Retinal pigment epithelial cell (primary cell): ENCODE results near the gene PTPRD.

Source experiments
- DNase-seq: peaks from one replicate; pipeline ENCODE4 v3.0.0-alpha.2; 2010; ENCODE audit warnings: low read depth
- H3K4me3 ChIP-seq: 2 replicates; pipeline ENCODE4 v1.5.1; 2011; ENCODE audit warnings: mild to moderate bottlenecking, low read length, control low read depth, moderate library complexity
- TF ChIP-seq, protein P1 (sequence below): conservative IDR thresholded peaks from 2 replicates; pipeline ENCODE4 v1.5.1; 2011; ENCODE audit warnings: low read depth, low read length, control low read depth, inconsistent platforms

Gene PTPRD

DNA sequence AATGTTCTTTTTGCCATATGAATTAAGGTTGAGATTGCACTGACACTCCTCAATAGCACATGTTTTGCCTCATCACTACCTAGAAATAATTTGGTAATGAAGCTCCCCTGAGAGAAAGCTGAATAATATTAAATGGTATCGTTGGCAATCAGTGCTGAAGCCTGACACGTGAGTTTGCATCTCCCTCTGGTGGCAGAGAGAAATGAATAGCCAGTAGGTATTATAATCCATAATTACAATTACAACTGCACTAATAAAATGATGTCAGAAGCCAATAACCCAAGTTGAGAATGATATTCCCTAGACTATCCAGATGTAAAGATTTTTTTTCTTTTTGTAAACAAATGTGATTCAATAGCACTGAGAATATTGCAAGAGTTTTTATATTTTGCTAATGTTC lies 700.3 kb downstream of the PTPRD start:
- no peak overlapping the region for H3K4me3 ChIP-seq
- DNase-seq: no peak
- TF ChIP-seq, protein P1, sequence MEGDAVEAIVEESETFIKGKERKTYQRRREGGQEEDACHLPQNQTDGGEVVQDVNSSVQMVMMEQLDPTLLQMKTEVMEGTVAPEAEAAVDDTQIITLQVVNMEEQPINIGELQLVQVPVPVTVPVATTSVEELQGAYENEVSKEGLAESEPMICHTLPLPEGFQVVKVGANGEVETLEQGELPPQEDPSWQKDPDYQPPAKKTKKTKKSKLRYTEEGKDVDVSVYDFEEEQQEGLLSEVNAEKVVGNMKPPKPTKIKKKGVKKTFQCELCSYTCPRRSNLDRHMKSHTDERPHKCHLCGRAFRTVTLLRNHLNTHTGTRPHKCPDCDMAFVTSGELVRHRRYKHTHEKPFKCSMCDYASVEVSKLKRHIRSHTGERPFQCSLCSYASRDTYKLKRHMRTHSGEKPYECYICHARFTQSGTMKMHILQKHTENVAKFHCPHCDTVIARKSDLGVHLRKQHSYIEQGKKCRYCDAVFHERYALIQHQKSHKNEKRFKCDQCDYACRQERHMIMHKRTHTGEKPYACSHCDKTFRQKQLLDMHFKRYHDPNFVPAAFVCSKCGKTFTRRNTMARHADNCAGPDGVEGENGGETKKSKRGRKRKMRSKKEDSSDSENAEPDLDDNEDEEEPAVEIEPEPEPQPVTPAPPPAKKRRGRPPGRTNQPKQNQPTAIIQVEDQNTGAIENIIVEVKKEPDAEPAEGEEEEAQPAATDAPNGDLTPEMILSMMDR: peak; percentile 70

DNA sequence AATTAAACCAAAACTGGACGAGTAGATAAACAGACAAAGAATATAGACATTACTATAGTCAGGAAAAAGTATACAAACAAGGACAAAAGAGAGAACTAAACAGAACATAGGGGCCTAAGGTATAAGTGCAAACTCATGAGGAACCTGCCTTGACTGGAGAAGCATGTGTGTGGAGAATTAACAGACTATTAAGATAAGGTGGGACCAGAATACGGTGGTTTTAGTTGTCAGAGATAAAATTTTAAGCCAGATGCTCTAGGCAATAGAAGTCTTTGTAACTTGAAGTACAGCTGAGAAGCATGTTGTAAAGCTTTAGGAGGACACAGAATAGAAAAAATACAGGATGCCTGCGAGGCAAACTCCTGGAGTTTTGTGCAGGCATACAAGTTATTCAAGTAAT lies 707.1 kb downstream of the PTPRD start:
- TF ChIP-seq, protein P1: no peak
- no peak overlapping the region for H3K4me3 ChIP-seq
- DNase-seq: no peak

DNA sequence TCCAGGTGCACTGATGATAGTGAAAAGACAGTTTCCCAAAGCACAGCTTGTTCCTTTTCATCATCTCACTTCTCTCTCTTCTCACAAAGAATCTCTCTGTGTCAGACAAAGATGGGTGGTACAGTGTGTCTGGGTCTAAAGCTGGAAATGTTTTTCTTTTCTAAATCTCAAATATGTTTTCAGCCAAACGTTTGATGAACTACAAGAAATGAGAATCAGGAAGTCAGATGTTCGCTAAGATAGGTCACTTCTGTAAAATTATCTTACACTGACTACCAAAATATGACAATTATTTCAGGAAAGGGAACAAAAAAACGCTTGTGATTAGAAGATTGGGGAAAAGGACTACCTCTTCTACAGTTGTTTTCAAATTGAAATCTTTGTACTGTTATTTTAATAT lies 708.8 kb downstream of the PTPRD start:
- TF ChIP-seq, protein P1: no peak
- DNase-seq: no peak

DNA sequence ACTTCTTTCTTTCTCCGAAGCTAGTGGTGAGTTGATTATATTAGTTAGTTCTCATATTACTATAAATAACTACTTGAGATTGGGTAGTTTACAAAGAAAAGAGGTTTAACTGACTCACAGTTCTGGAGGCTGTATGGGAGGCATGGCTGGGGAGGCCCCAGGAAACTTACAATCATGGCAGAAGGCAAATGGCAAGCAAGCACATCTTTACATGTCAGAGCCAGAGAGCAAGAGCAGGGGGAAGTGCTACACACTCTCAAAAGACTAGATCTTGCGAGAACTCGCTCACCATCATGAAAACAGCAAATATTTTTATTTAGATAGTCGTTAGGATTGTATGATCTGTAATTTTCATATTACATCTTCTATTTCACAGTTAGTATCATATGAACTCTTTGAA lies 711.2 kb downstream of the PTPRD start:
- no peak for DNase-seq
- H3K4me3 ChIP-seq: no peak overlapping the region
- TF ChIP-seq, protein P1: no peak

More for the DNA sequence above, 708.8 kb downstream of the PTPRD start:
- H3K4me3 ChIP-seq: no peak overlapping the region

DNA sequence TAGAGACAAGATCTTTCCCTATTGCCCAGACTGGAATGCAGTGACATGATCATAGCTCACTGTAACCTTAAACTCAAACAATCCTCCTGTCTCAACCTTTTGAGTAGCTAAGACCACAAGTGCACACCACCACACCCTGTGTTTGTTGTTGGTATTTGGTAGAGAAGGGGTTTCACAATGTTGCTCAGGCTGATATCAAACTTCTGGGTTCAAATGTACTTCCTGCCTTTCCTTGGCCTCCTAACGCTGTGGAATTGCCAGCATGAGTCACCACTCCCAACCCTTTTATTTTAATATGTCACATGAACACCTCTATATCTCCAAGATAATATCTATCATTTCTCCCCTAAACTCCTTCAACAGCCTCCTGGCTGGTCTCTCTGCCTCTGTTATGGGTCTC lies 719.0 kb downstream of the PTPRD start:
- H3K4me3 ChIP-seq: no peak overlapping the region
- DNase-seq: no peak
- TF ChIP-seq, protein P1: no peak

DNA sequence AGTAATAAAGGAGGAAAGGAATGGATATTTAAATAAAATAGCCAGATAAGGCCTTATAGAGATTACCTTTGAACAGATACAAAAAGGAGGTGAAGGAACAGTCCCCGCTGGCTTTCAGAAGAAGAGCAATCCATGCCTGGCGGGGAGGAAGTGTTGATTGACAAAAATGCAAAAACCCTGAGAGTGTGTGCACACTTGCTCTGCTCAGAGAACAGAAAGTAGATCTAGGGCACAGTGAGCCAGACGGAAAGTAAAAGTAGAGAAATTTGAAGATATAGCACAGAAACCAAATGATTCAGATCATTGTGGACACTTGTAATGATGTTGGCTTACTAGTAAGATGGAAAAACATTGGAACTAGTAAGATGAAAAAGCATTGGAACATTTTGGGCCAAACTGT lies 720.6 kb downstream of the PTPRD start:
- DNase-seq: no peak
- TF ChIP-seq, protein P1: no peak
- H3K4me3 ChIP-seq: no peak overlapping the region

DNA sequence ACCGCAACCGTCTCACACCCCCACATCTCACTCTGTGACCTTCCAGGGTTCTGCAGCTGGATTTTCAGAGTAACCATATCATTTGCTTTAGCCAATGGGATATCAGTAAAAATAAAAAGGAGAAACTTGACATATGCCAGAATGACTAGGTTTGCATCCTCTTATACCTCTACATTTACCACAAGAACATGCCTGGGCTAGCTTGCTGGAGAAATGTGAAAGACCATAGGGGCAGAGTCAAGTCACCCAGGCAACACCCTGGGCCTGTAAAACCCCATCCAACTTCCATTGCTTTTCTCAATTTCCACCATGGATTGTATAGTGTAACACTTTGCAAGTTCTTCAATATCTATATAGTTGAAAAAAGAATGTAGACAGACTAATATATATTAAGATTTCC lies 731.1 kb downstream of the PTPRD start:
- TF ChIP-seq, protein P1: no peak
- H3K4me3 ChIP-seq: no peak overlapping the region

More for the DNA sequence above, 731.1 kb downstream of the PTPRD start:
- DNase-seq: no peak
